SK-N-SH (cell line): ENCODE results near the gene NAA20. TPM values are rescaled to one million over a fixed set of nuclear protein-coding genes. Genes with fewer than 3 reads are reported as not detected.

Experiments used
- CTCF ChIA-PET: fragments of 300-600, 350-600 bp; formaldehyde crosslinking; extraction: SDS; loops from one replicate; lab custom pipeline; 2021; lab: Yijun Ruan, JAX
- POLR2A ChIA-PET: fragments of 350-600 bp; sonication (Branson Sonifier 250); formaldehyde crosslinking; extraction: SDS; loops from one replicate; lab custom pipeline; 2020; ENCODE audit warnings: antibody characterized with exemption, inconsistent platforms; lab: Yijun Ruan, JAX
- DNase-seq: peaks from one replicate; pipeline ENCODE4 v3.0.0; 2012
- H2AFZ ChIP-seq: fragments of 200-600 bp; sonication (generic); 2 replicates; pipeline ENCODE4 v1.8.1; 2016; ENCODE audit warnings: antibody characterized with exemption, mild to moderate bottlenecking, low read depth
- H3F3A ChIP-seq: fragments of 200-600 bp; sonication (generic); replicated peaks from 2 replicates; pipeline ENCODE3; 2016; ENCODE audit warnings: antibody characterized with exemption, mild to moderate bottlenecking; ENCODE audit not compliant: insufficient read depth
- H3K27ac ChIP-seq, 2 experiments: fragments of 200-500 bp in 1 of 2; fragments of 200-600 bp in 1 of 2; sonication (Bioruptor generic) in 1 of 2; sonication (generic), shearing (Covaris generic) in 1 of 2; 2 replicates each; pipeline versions ENCODE4 v1.5.1 to v1.6.1; 2014 to 2016; ENCODE audit warnings: low read depth in 2 of 2, inconsistent platforms in 1 of 2, low read length in 1 of 2, mild to moderate bottlenecking in 1 of 2, mixed read lengths in 1 of 2
- H3K27me3 ChIP-seq: fragments of 200-600 bp; sonication (generic), shearing (Covaris generic); 2 replicates; pipeline ENCODE4 v1.6.1; 2016; ENCODE audit warnings: mixed run types; ENCODE audit not compliant: insufficient read depth
- H3K36me3 ChIP-seq, 2 experiments: fragments of 200-500 bp in 1 of 2; fragments of 200-600 bp in 1 of 2; sonication (Bioruptor generic) in 1 of 2; sonication (generic) in 1 of 2; replicated peaks in 1 of 2; 2 replicates each; pipeline versions ENCODE3 to v1.5.1; 2014 to 2016; ENCODE audit warnings: low read length in 1 of 2, mild to moderate bottlenecking in 1 of 2; ENCODE audit not compliant: insufficient read depth in 2 of 2, control insufficient read depth in 1 of 2
- H3K4me1 ChIP-seq, 2 experiments: fragments of 200-500 bp in 1 of 2; fragments of 200-600 bp in 1 of 2; sonication (Bioruptor generic) in 1 of 2; sonication (generic), shearing (Covaris generic) in 1 of 2; 2 replicates each; pipeline versions ENCODE4 v1.5.1 to v1.6.1; 2014 to 2016; ENCODE audit warnings: low read depth in 1 of 2, low read length in 1 of 2, mixed run types in 1 of 2; ENCODE audit not compliant: insufficient read depth in 2 of 2, control insufficient read depth in 1 of 2
- H3K4me2 ChIP-seq: fragments of 200-600 bp; sonication (generic), shearing (Covaris generic); 2 replicates; pipeline ENCODE4 v1.6.1; 2017; ENCODE audit warnings: mixed run types
- H3K4me3 ChIP-seq, 2 experiments: fragments of 200-500 bp in 1 of 2; fragments of 200-600 bp in 1 of 2; sonication (Bioruptor generic) in 1 of 2; sonication (generic), shearing (Covaris generic) in 1 of 2; 2 replicates each; pipeline versions ENCODE4 v1.5.1 to v1.8.1; 2014 to 2016; ENCODE audit warnings: low read depth in 2 of 2, inconsistent platforms in 1 of 2, low read length in 1 of 2, mild to moderate bottlenecking in 1 of 2, mixed read lengths in 1 of 2, moderate library complexity in 1 of 2
- H3K79me2 ChIP-seq: fragments of 200-600 bp; sonication (generic); 2 replicates; pipeline ENCODE4 v1.8.1; 2017; ENCODE audit warnings: mild to moderate bottlenecking; ENCODE audit not compliant: insufficient read depth
- H3K9ac ChIP-seq: fragments of 200-600 bp; sonication (generic); 2 replicates; pipeline ENCODE4 v1.6.1; 2017; ENCODE audit warnings: mixed run types
- H3K9me2 ChIP-seq: fragments of 200-600 bp; sonication (generic); 2 replicates; pipeline ENCODE4 v1.6.1; 2017; ENCODE audit warnings: mixed run types
- H3K9me3 ChIP-seq: fragments of 200-600 bp; sonication (generic); 2 replicates; pipeline ENCODE4 v1.6.1; 2017; ENCODE audit warnings: mixed run types, mild to moderate bottlenecking, moderate library complexity
- H4K20me1 ChIP-seq: fragments of 200-600 bp; sonication (generic); 2 replicates; pipeline ENCODE4 v1.6.1; 2017; ENCODE audit warnings: mild to moderate bottlenecking, mixed run types; ENCODE audit not compliant: insufficient read depth
- CHD2 ChIP-seq: fragments of 150-350 bp; IDR thresholded peaks from 2 replicates; pipeline ENCODE4 v1.6.1; 2018; ENCODE audit warnings: low read length; ENCODE audit not compliant: partially characterized antibody
- CTCF ChIP-seq: fragments of 200-600 bp; sonication (generic); IDR thresholded peaks from 2 replicates; pipeline ENCODE4 v1.6.1; 2017; ENCODE audit warnings: antibody characterized with exemption, mild to moderate bottlenecking, moderate library complexity
- ELF1 ChIP-seq: IDR thresholded peaks from 2 replicates; pipeline ENCODE4 v1.4.0; 2012
- EP300 ChIP-seq, 2 experiments: IDR thresholded peaks; 2 replicates each; pipeline versions ENCODE4 v1.4.0 to v1.6.1; 2012; ENCODE audit warnings: borderline replicate concordance in 1 of 2, low read depth in 1 of 2, low read length in 1 of 2
- EZH2phosphoT487 ChIP-seq: fragments of 200-600 bp; sonication (generic); IDR thresholded peaks from 2 replicates; pipeline ENCODE4 v1.6.1; 2017; ENCODE audit warnings: low read depth, mixed run types, mild to moderate bottlenecking, antibody characterized with exemption, moderate library complexity, borderline replicate concordance
- FOXM1 ChIP-seq: IDR thresholded peaks from 2 replicates; pipeline ENCODE4 v1.4.0; 2012; ENCODE audit warnings: low read depth, mild to moderate bottlenecking
- JUND ChIP-seq: IDR thresholded peaks from 2 replicates; pipeline ENCODE4 v1.4.0; 2012
- MXI1 ChIP-seq: IDR thresholded peaks from 2 replicates; pipeline ENCODE4 v1.6.1; 2012; ENCODE audit warnings: mild to moderate bottlenecking, low read depth, low read length, improper control_type of control experiment
- PBX3 ChIP-seq: IDR thresholded peaks from 2 replicates; pipeline ENCODE4; 2012
- POLR2AphosphoS5 ChIP-seq: IDR thresholded peaks from 2 replicates; pipeline ENCODE4 v1.6.1; 2012; ENCODE audit warnings: low read depth, low read length
- RAD21 ChIP-seq: IDR thresholded peaks from 2 replicates; pipeline ENCODE4 v1.6.1; 2012; ENCODE audit warnings: mild to moderate bottlenecking, low read length
- RCOR1 ChIP-seq: fragments of 150-350 bp; IDR thresholded peaks from 2 replicates; pipeline ENCODE4 v1.6.1; 2017; ENCODE audit warnings: antibody characterized with exemption, low read length
- RXRA ChIP-seq: IDR thresholded peaks from 2 replicates; pipeline ENCODE4 v1.4.0; 2012; ENCODE audit warnings: low read depth, mild to moderate bottlenecking, borderline replicate concordance
- SMC3 ChIP-seq: IDR thresholded peaks from 2 replicates; pipeline ENCODE4 v1.6.1; 2012; ENCODE audit warnings: low read depth, low read length, improper control_type of control experiment
- TAF1 ChIP-seq: IDR thresholded peaks from 2 replicates; pipeline ENCODE4 v1.6.1; 2012; ENCODE audit warnings: low read depth, mild to moderate bottlenecking, low read length, moderate library complexity, borderline replicate concordance
- TCF12 ChIP-seq: IDR thresholded peaks from 2 replicates; pipeline ENCODE4 v1.4.0; 2012
- USF1 ChIP-seq: IDR thresholded peaks from 2 replicates; pipeline ENCODE4 v1.4.0; 2012; ENCODE audit warnings: low read depth, borderline replicate concordance
- USF2 ChIP-seq: fragments of 150-350 bp; IDR thresholded peaks from 2 replicates; pipeline ENCODE4 v1.6.1; 2017; ENCODE audit warnings: antibody characterized with exemption, low read length, low read depth, borderline replicate concordance
- YY1 ChIP-seq: IDR thresholded peaks from 2 replicates; pipeline ENCODE4 v1.4.0; 2012; ENCODE audit warnings: low read depth, mild to moderate bottlenecking
- WGBS: methylation state at CpG from one replicate; pipeline ENCODE4 v1.1.6; 2017; ENCODE audit warnings: low lambda C conversion rate; 5-methylcytosine and 5-hydroxymethylcytosine counted together
- polyA plus RNA-seq, 3 experiments: library from polyadenylated mRNA; depleted of rRNA; stranded (reverse); fragments of >200 nt; gene quantifications; 2 replicates each; pipeline ENCODE4 v1.2.3, GENCODE V29; 2012
- TF ChIP-seq, protein P1 (sequence below): IDR thresholded peaks from 2 replicates; pipeline ENCODE4 v1.4.0; 2012; ENCODE audit warnings: low read depth
- TF ChIP-seq, protein P2 (sequence below): fragments of 150-350 bp; IDR thresholded peaks from 2 replicates; pipeline ENCODE4 v1.6.1; 2016; ENCODE audit warnings: mild to moderate bottlenecking, low read depth, low read length

The NAA20 gene
- polyA plus RNA-seq, 1 of the 3 experiments (the other 2 are of a cell fraction) = 85.0 TPM

- ChIA-PET CTCF (interaction anchor here (2.0 kb wide), 1 partner anchor 27 kb away, joined by 5 read pairs; no protein-coding TSS in a partner anchor), POLR2A (interaction anchor here (0.5 kb wide), 1 partner anchor 186 kb away, joined by 3 read pairs; no protein-coding TSS in a partner anchor)
- Histone ChIP-seq H3K79me2 (no peaks in the 10 kb centered on the region), H3K27me3 (no peaks in the 10 kb centered on the region), H3K4me2 (no peak overlapping the region), H4K20me1 (no peaks in the 10 kb centered on the region), H3K36me3 (peaks cover 0 to 3% of the 10 kb centered on the region in 2 experiments), H3K4me3 (no peak overlapping the region), H3K27ac (no peak overlapping the region), H3K9me3 (no peaks in the 10 kb centered on the region), H3K9me2 (no peaks in the 10 kb centered on the region), H3F3A (no peaks in the 10 kb centered on the region), H3K9ac (no peak overlapping the region), H3K4me1 (peaks cover 0 to 14% of the 10 kb centered on the region in 2 experiments; a peak in 1 of 4 replicates), H2AFZ (no peak overlapping the region)
- no peak for TF ChIP-seq CTCF
- TF ChIP-seq USF2 = no peak
- TF ChIP-seq PBX3 = no peak
- TF ChIP-seq RCOR1 = no peak
- TF ChIP-seq TCF12 = no peak
- no peak for TF ChIP-seq FOXM1
- TF ChIP-seq, protein P1, sequence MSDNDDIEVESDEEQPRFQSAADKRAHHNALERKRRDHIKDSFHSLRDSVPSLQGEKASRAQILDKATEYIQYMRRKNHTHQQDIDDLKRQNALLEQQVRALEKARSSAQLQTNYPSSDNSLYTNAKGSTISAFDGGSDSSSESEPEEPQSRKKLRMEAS = no peak
- 93% methylated on average over 5 of the region's 5 CpGs for WGBS
- DNase-seq = no peak
These were observed 49.7 kb upstream of the NAA20 start for GRCh38 chr20:19967445-19967844.

- H3K36me3 ChIP-seq = peaks cover 0 to 3% of the 10 kb centered on the region in 2 experiments
- no peak overlapping the region for H3K27ac ChIP-seq
- no peak overlapping the region for H3K9ac ChIP-seq
- no peaks in the 10 kb centered on the region for H4K20me1 ChIP-seq
- POLR2A ChIA-PET = interaction anchor here (0.5 kb wide), 1 partner anchor 187 kb away, joined by 3 read pairs; no protein-coding TSS in a partner anchor
- DNase-seq = no peak
- H3K9me2 ChIP-seq = no peaks in the 10 kb centered on the region
- H3K9me3 ChIP-seq = no peaks in the 10 kb centered on the region
- no peak overlapping the region for H3K4me3 ChIP-seq
- no peak overlapping the region for H2AFZ ChIP-seq
- H3K79me2 ChIP-seq = no peaks in the 10 kb centered on the region
- WGBS = 84% methylated on average over 7 of the region's 7 CpGs
- H3K27me3 ChIP-seq = no peaks in the 10 kb centered on the region
- CTCF ChIA-PET = interaction anchor here (0.6 to 2.0 kb wide), 3 partner anchors 24 to 180 kb away, joined by 3 to 5 read pairs (median 4); no protein-coding TSS in a partner anchor
- H3K4me1 ChIP-seq = peaks cover 0 to 14% of the 10 kb centered on the region in 2 experiments; a peak in 1 of 4 replicates
- no peaks in the 10 kb centered on the region for H3F3A ChIP-seq
- no peak overlapping the region for H3K4me2 ChIP-seq
- TF ChIP-seq RAD21 = no peak
- no peak for TF ChIP-seq EZH2phosphoT487
- no peak for TF ChIP-seq CHD2
- no peak for TF ChIP-seq YY1
- TF ChIP-seq TCF12 = no peak
- no peak for TF ChIP-seq USF1
- no peak for TF ChIP-seq TAF1
- TF ChIP-seq SMC3 = no peak
- no peak for TF ChIP-seq JUND
- no peak for TF ChIP-seq EP300 (IDR thresholded peaks at IDR 0.05; ENCODE audit: borderline replicate concordance in 1 of 2, low read depth in 1 of 2, low read length in 1 of 2)
- no peak for TF ChIP-seq ELF1
- TF ChIP-seq MXI1 = no peak
- TF ChIP-seq, protein P2, sequence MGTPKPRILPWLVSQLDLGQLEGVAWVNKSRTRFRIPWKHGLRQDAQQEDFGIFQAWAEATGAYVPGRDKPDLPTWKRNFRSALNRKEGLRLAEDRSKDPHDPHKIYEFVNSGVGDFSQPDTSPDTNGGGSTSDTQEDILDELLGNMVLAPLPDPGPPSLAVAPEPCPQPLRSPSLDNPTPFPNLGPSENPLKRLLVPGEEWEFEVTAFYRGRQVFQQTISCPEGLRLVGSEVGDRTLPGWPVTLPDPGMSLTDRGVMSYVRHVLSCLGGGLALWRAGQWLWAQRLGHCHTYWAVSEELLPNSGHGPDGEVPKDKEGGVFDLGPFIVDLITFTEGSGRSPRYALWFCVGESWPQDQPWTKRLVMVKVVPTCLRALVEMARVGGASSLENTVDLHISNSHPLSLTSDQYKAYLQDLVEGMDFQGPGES = no peak
- TF ChIP-seq PBX3 = no peak
- no peak for TF ChIP-seq POLR2AphosphoS5
- TF ChIP-seq RXRA = no peak
These were observed 49.1 kb upstream of the NAA20 start for GRCh38 chr20:19968028-19968427.
